CD14-positive monocyte (primary cell): ENCODE results near the gene MACROD2. TPM values are rescaled to one million over a fixed set of nuclear protein-coding genes. Genes with fewer than 3 reads are reported as not detected.

ENCODE experiments used
- DNase-seq, 3 donors: peaks; one replicate each; pipeline ENCODE4 v3.0.0-alpha.2; 2011 to 2022
- H2AFZ ChIP-seq: 2 replicates; pipeline ENCODE4 v1.6.0; 2012; ENCODE audit warnings: mild to moderate bottlenecking, low read depth, low read length, inconsistent platforms; ENCODE audit not compliant: insufficient read depth, poor library complexity, severe bottlenecking
- H3K27ac ChIP-seq, 2 donors: 1 replicate in 1 of 2; 2 replicates in 1 of 2; pipeline ENCODE4 v1.5.1; 2012 to 2013; ENCODE audit warnings: low read length in 2 of 2, control low read depth in 1 of 2, inconsistent platforms in 1 of 2, low read depth in 1 of 2, mild to moderate bottlenecking in 1 of 2
- H3K27me3 ChIP-seq, 2 donors: one replicate each; pipeline versions ENCODE4 v1.6.0 to v1.6.1; 2011 to 2013; ENCODE audit warnings: low read length in 2 of 2; ENCODE audit not compliant: control insufficient read depth in 2 of 2, insufficient read depth in 2 of 2
- H3K36me3 ChIP-seq, 2 donors: replicated peaks in 1 of 2; 1 replicate in 1 of 2; 2 replicates in 1 of 2; pipeline versions ENCODE4 v1.5.1 to v1.6.1; 2012 to 2013; ENCODE audit warnings: low read length in 2 of 2, control low read depth in 1 of 2, inconsistent platforms in 1 of 2, mild to moderate bottlenecking in 1 of 2; ENCODE audit not compliant: insufficient read depth in 2 of 2, control insufficient read depth in 1 of 2
- H3K4me1 ChIP-seq, 2 donors: 1 replicate in 1 of 2; 2 replicates in 1 of 2; pipeline versions ENCODE4 v1.5.1 to v1.6.1; 2012 to 2013; ENCODE audit warnings: low read length in 2 of 2, control low read depth in 1 of 2, inconsistent platforms in 1 of 2, mild to moderate bottlenecking in 1 of 2, moderate library complexity in 1 of 2; ENCODE audit not compliant: insufficient read depth in 2 of 2, control insufficient read depth in 1 of 2
- H3K4me2 ChIP-seq: replicated peaks from 2 replicates; pipeline ENCODE3; 2012; ENCODE audit warnings: low read length, moderate library complexity, mild to moderate bottlenecking; ENCODE audit not compliant: poor library complexity, severe bottlenecking; ENCODE audit errors: extremely low read depth
- H3K4me3 ChIP-seq, 3 experiments: fragments of 200-600 bp in 1 of 3; sonication (generic) in 1 of 3; replicated peaks in 1 of 3; 1 replicate in 2 of 3; 2 replicates in 1 of 3; pipeline ENCODE4 v1.5.1; 2011 to 2013; ENCODE audit warnings: low read length in 3 of 3, mild to moderate bottlenecking in 3 of 3, control low read depth in 2 of 3, low read depth in 2 of 3, inconsistent platforms in 1 of 3, moderate library complexity in 1 of 3
- H3K79me2 ChIP-seq: 2 replicates; pipeline ENCODE4 v1.6.0; 2012; ENCODE audit warnings: mild to moderate bottlenecking, control low read depth, inconsistent platforms, low read length, moderate library complexity; ENCODE audit not compliant: insufficient read depth
- H3K9ac ChIP-seq: 2 replicates; pipeline ENCODE4 v1.6.0; 2017; ENCODE audit warnings: low read length, mild to moderate bottlenecking; ENCODE audit not compliant: insufficient read depth, poor library complexity, severe bottlenecking
- H3K9me3 ChIP-seq, 2 donors: replicated peaks in 1 of 2; 1 replicate in 1 of 2; 2 replicates in 1 of 2; pipeline versions ENCODE4 v1.5.1 to v1.6.1; 2012 to 2013; ENCODE audit warnings: low read length in 2 of 2, control low read depth in 1 of 2; ENCODE audit not compliant: control insufficient read depth in 1 of 2, insufficient read depth in 1 of 2
- H4K20me1 ChIP-seq: 2 replicates; pipeline ENCODE4 v1.6.0; 2012; ENCODE audit warnings: mild to moderate bottlenecking, low read length, control low read depth, moderate library complexity; ENCODE audit not compliant: insufficient read depth
- H3K27ac Mint-ChIP-seq, 7 donors: one replicate each; pipeline ENCODE4 v1.8.0; 2020; ENCODE audit warnings: mild to moderate bottlenecking in 7 of 7, mixed read lengths in 7 of 7, moderate library complexity in 6 of 7, inconsistent platforms in 2 of 7
- H3K27me3 Mint-ChIP-seq, 3 donors: one replicate each; pipeline ENCODE4 v1.8.0; 2021 to 2022; ENCODE audit warnings: low read depth in 3 of 3, mild to moderate bottlenecking in 3 of 3, mixed read lengths in 3 of 3, moderate library complexity in 3 of 3, inconsistent platforms in 1 of 3
- H3K36me3 Mint-ChIP-seq, 2 donors: one replicate each; pipeline ENCODE4 v1.8.0; 2020; ENCODE audit warnings: mixed read lengths in 2 of 2, inconsistent platforms in 1 of 2, mild to moderate bottlenecking in 1 of 2
- H3K4me1 Mint-ChIP-seq: one replicate; pipeline ENCODE4 v1.8.0; 2020; ENCODE audit warnings: mild to moderate bottlenecking, mixed read lengths
- H3K4me3 Mint-ChIP-seq, 2 donors: one replicate each; pipeline ENCODE4 v1.8.0; 2020; ENCODE audit warnings: mild to moderate bottlenecking in 2 of 2, mixed read lengths in 2 of 2, moderate library complexity in 1 of 2
- H3K9me3 Mint-ChIP-seq, 7 donors: one replicate each; pipeline ENCODE4 v1.8.0; 2020 to 2022; ENCODE audit warnings: mixed read lengths in 7 of 7, mild to moderate bottlenecking in 6 of 7, moderate library complexity in 6 of 7, inconsistent platforms in 2 of 7
- CTCF ChIP-seq: fragments of 200-600 bp; IDR thresholded peaks from one replicate; pipeline ENCODE4 v1.8.0; 2022; ENCODE audit warnings: antibody characterized with exemption, mild to moderate bottlenecking
- WGBS: methylation state at CpG from one replicate; pipeline ENCODE4 v1.1.5; 2013; ENCODE audit warnings: missing lambda C conversion rate; ENCODE audit not compliant: insufficient coverage; 5-methylcytosine and 5-hydroxymethylcytosine counted together
- intact Hi-C, 2 donors: fragments of 100-400 bp; cut with micrococcal nuclease; formaldehyde crosslinking; loops; one replicate each; pipeline versions ENCODE4 v1.15.0 to v1.15.1; 2023
- polyA plus RNA-seq, 3 donors: library from polyadenylated mRNA; depleted of rRNA in 1 of 3; unstranded in 2 of 3; stranded (reverse) in 1 of 3; fragments of 300-500 nt in 2 of 3; fragments of >200 nt in 1 of 3; fragmentation: Illumina TruSeq in 2 of 3; gene quantifications; 1 replicate in 2 of 3; 2 replicates in 1 of 3; pipeline ENCODE4 v1.2.3, GENCODE V29; 2012 to 2021

Gene MACROD2
- polyA plus RNA-seq, 3 donors, result 0.23 TPM; not detected in 2

GRCh38 chr20:15976047-15976736 lies 1980.9 kb downstream of the MACROD2 start:
- no peaks in the 10 kb centered on the region for H4K20me1 ChIP-seq
- no peak overlapping the region for H3K4me2 ChIP-seq
- H3K9me3 Mint-ChIP-seq, result peaks cover 8 to 29% (median 18%) of the 10 kb centered on the region in 7 donors
- H3K4me3 Mint-ChIP-seq, result no peak overlapping the region
- H3K36me3 ChIP-seq, result no peaks in the 10 kb centered on the region
- 91% methylated on average over 1 of the region's 5 CpGs for WGBS
- H3K9me3 ChIP-seq, result peaks cover 0 to 5% of the 10 kb centered on the region in 2 donors
- TF ChIP-seq CTCF, result no peak
- DNase-seq, result no peak
- H3K27me3 Mint-ChIP-seq, result peaks cover 0 to 1% (median 0%) of the 10 kb centered on the region in 3 donors
- H3K36me3 Mint-ChIP-seq, result no peaks in the 10 kb centered on the region
- H3K9ac ChIP-seq, result no peak overlapping the region
- no peaks in the 10 kb centered on the region for H3K27me3 ChIP-seq
- H3K4me1 ChIP-seq, result no peaks in the 10 kb centered on the region
- H3K27ac ChIP-seq, result no peak overlapping the region
- no peak overlapping the region for H3K27ac Mint-ChIP-seq
- no peaks in the 10 kb centered on the region for H3K4me1 Mint-ChIP-seq
- intact Hi-C loops, result no loop called here
- no peaks in the 10 kb centered on the region for H3K79me2 ChIP-seq
- H2AFZ ChIP-seq, result no peak overlapping the region
- no peak overlapping the region for H3K4me3 ChIP-seq

GRCh38 chr20:15977026-15977425 lies 1981.7 kb downstream of the MACROD2 start:
- WGBS, result 86% methylated on average over 3 of the region's 5 CpGs
- H3K4me3 Mint-ChIP-seq, result no peak overlapping the region
- no peak for TF ChIP-seq CTCF
- H3K79me2 ChIP-seq, result no peaks in the 10 kb centered on the region
- no peaks in the 10 kb centered on the region for H4K20me1 ChIP-seq
- peaks cover 0 to 5% of the 10 kb centered on the region in 2 donors for H3K9me3 ChIP-seq
- no peaks in the 10 kb centered on the region for H3K4me1 Mint-ChIP-seq
- intact Hi-C loops, result no loop called here
- H3K9ac ChIP-seq, result no peak overlapping the region
- no peak for DNase-seq
- H3K4me1 ChIP-seq, result no peaks in the 10 kb centered on the region
- no peak overlapping the region for H3K27ac Mint-ChIP-seq
- no peak overlapping the region for H2AFZ ChIP-seq
- no peaks in the 10 kb centered on the region for H3K36me3 ChIP-seq
- no peak overlapping the region for H3K4me3 ChIP-seq
- no peak overlapping the region for H3K4me2 ChIP-seq
- no peak overlapping the region for H3K27ac ChIP-seq
- H3K9me3 Mint-ChIP-seq, result peaks cover 5 to 34% (median 13%) of the 10 kb centered on the region in 7 donors
- H3K36me3 Mint-ChIP-seq, result no peaks in the 10 kb centered on the region
- peaks cover 0 to 1% (median 0%) of the 10 kb centered on the region in 3 donors for H3K27me3 Mint-ChIP-seq
- H3K27me3 ChIP-seq, result no peaks in the 10 kb centered on the region
